MM.1S (cell line): ENCODE data around the gene BSG.

Experiments used
- DNase-seq: peaks from one replicate; pipeline ENCODE4 v3.0.0-alpha.2; 2015
- H2AFZ ChIP-seq: fragments of 300-600 bp; sonication (generic); 2 replicates; pipeline ENCODE4 v1.6.0; 2016; ENCODE audit warnings: antibody characterized with exemption, low read length
- H3F3A ChIP-seq: fragments of 300-600 bp; sonication (generic); 2 replicates; pipeline ENCODE4 v1.6.1; 2016; ENCODE audit warnings: mild to moderate bottlenecking, antibody characterized with exemption, low read length, moderate library complexity, mixed read lengths; ENCODE audit not compliant: insufficient read depth
- H3K27ac ChIP-seq: fragments of 300-600 bp; sonication (generic); 2 replicates; pipeline ENCODE4 v1.5.1; 2016; ENCODE audit warnings: mild to moderate bottlenecking, low read length
- H3K27me3 ChIP-seq: fragments of 300-600 bp; sonication (generic); replicated peaks from 2 replicates; pipeline ENCODE4 v1.6.0; 2016; ENCODE audit warnings: low read length; ENCODE audit not compliant: insufficient read depth
- H3K36me3 ChIP-seq: fragments of 300-600 bp; sonication (generic); replicated peaks from 2 replicates; pipeline ENCODE4 v1.6.1; 2016; ENCODE audit warnings: mild to moderate bottlenecking, low read length, mixed read lengths; ENCODE audit not compliant: insufficient read depth
- H3K4me1 ChIP-seq: fragments of 300-600 bp; sonication (generic); 2 replicates; pipeline ENCODE4 v1.6.1; 2016; ENCODE audit warnings: low read length, mixed read lengths
- H3K4me2 ChIP-seq: fragments of 300-600 bp; sonication (generic); 2 replicates; pipeline ENCODE4 v1.6.0; 2016; ENCODE audit warnings: low read depth, low read length
- H3K4me3 ChIP-seq: fragments of 300-600 bp; sonication (generic); 2 replicates; pipeline ENCODE4 v1.5.1; 2016; ENCODE audit warnings: low read length, mixed read lengths
- H3K79me2 ChIP-seq: fragments of 300-600 bp; sonication (generic); 2 replicates; pipeline ENCODE4 v1.6.1; 2016; ENCODE audit warnings: mixed run types, low read length, mixed read lengths
- H3K9ac ChIP-seq: fragments of 300-600 bp; sonication (generic); 2 replicates; pipeline ENCODE4 v1.6.1; 2016; ENCODE audit warnings: low read length, mixed read lengths
- H3K9me2 ChIP-seq: fragments of 300-600 bp; sonication (generic); replicated peaks from 2 replicates; pipeline ENCODE4 v1.6.1; 2016; ENCODE audit warnings: mild to moderate bottlenecking, low read length, mixed read lengths; ENCODE audit not compliant: insufficient read depth
- H3K9me3 ChIP-seq: fragments of 300-600 bp; sonication (generic); replicated peaks from 2 replicates; pipeline ENCODE4 v1.6.1; 2016; ENCODE audit warnings: mild to moderate bottlenecking, low read length, mixed read lengths; ENCODE audit not compliant: insufficient read depth
- H4K20me1 ChIP-seq: fragments of 300-600 bp; sonication (generic); 2 replicates; pipeline ENCODE4 v1.6.1; 2016; ENCODE audit warnings: mild to moderate bottlenecking, low read length, moderate library complexity, mixed read lengths; ENCODE audit not compliant: insufficient read depth
- CTCF ChIP-seq: fragments of 300-600 bp; sonication (generic); IDR thresholded peaks from 2 replicates; pipeline ENCODE4 v1.5.1; 2016; ENCODE audit warnings: antibody characterized with exemption, low read length, mixed read lengths
- EZH2 ChIP-seq: fragments of 300-600 bp; sonication (generic); optimal IDR thresholded peaks from 2 replicates; pipeline ENCODE3; 2017; ENCODE audit warnings: low read depth, mild to moderate bottlenecking, antibody characterized with exemption, low read length, mixed read lengths
- EZH2phosphoT487 ChIP-seq: fragments of 300-600 bp; sonication (generic); IDR thresholded peaks from 2 replicates; pipeline ENCODE4 v1.6.1; 2018; ENCODE audit warnings: antibody characterized with exemption, low read length

BSG gene

GRCh38 chr19:547836-548720 is 24.3 kb upstream of the BSG start:
- no peak overlapping the region for H3K9ac ChIP-seq
- H3K27me3 ChIP-seq: peaks cover 55% of the 10 kb centered on the region
- no peaks in the 10 kb centered on the region for H4K20me1 ChIP-seq
- no peaks in the 10 kb centered on the region for H3K4me1 ChIP-seq
- H3K9me2 ChIP-seq: no peaks in the 10 kb centered on the region
- no peak overlapping the region for H3K4me2 ChIP-seq
- no peak overlapping the region for H3K4me3 ChIP-seq
- no peak for DNase-seq
- no peaks in the 10 kb centered on the region for H3K9me3 ChIP-seq
- TF ChIP-seq CTCF (peak; percentile 16; the same call in 1 of the 2 replicates), EZH2phosphoT487 (no peak), EZH2 (no peak)
- H3K36me3 ChIP-seq: no peaks in the 10 kb centered on the region
- H2AFZ ChIP-seq: no peak overlapping the region
- no peak overlapping the region for H3K27ac ChIP-seq
- no peaks in the 10 kb centered on the region for H3F3A ChIP-seq
- H3K79me2 ChIP-seq: no peaks in the 10 kb centered on the region

GRCh38 chr19:548886-549830 is 23.2 kb upstream of the BSG start:
- no peak overlapping the region for H3K4me2 ChIP-seq
- H4K20me1 ChIP-seq: no peaks in the 10 kb centered on the region
- H3K9ac ChIP-seq: no peak overlapping the region
- TF ChIP-seq EZH2phosphoT487 (no peak), EZH2 (no peak), CTCF (no peak)
- H2AFZ ChIP-seq: no peak overlapping the region
- no peaks in the 10 kb centered on the region for H3K36me3 ChIP-seq
- H3K9me3 ChIP-seq: no peaks in the 10 kb centered on the region
- no peaks in the 10 kb centered on the region for H3K9me2 ChIP-seq
- no peak overlapping the region for H3K27ac ChIP-seq
- no peaks in the 10 kb centered on the region for H3K4me1 ChIP-seq
- DNase-seq: no peak
- no peaks in the 10 kb centered on the region for H3F3A ChIP-seq
- no peak overlapping the region for H3K4me3 ChIP-seq
- no peaks in the 10 kb centered on the region for H3K79me2 ChIP-seq
- peaks cover 63% of the 10 kb centered on the region for H3K27me3 ChIP-seq

- no peak overlapping the region for H2AFZ ChIP-seq
- no peak overlapping the region for H3K4me2 ChIP-seq
- no peaks in the 10 kb centered on the region for H3F3A ChIP-seq
- TF ChIP-seq CTCF (no peak), EZH2 (no peak), EZH2phosphoT487 (no peak)
- no peak overlapping the region for H3K27ac ChIP-seq
- DNase-seq: no peak
- no peaks in the 10 kb centered on the region for H3K36me3 ChIP-seq
- peaks cover 72% of the 10 kb centered on the region for H3K27me3 ChIP-seq
- H3K4me1 ChIP-seq: no peaks in the 10 kb centered on the region
- no peaks in the 10 kb centered on the region for H3K9me3 ChIP-seq
- no peaks in the 10 kb centered on the region for H3K79me2 ChIP-seq
- no peaks in the 10 kb centered on the region; the same call in 1 of the 2 replicates for H4K20me1 ChIP-seq
- H3K9ac ChIP-seq: no peak overlapping the region
- H3K4me3 ChIP-seq: no peak overlapping the region
- no peaks in the 10 kb centered on the region for H3K9me2 ChIP-seq
Observed at GRCh38 chr19:554817-555216, 17.6 kb upstream of the BSG start.
